Measurements from ENCODE around the gene TMEM9.

GRCh38 chr1:201127755-201128455 is 26.4 kb downstream of the TMEM9 start:
- TF ChIP-seq CTCF (IDR thresholded peaks at IDR 0.05; ENCODE audit: low read depth, low read length, missing input control), result no peak
- TF ChIP-seq ZBTB33 (IDR thresholded peaks at IDR 0.05), result no peak

Measured in liver (tissue), 2 donors.